Osteoblast (primary cell): Measurements from ENCODE around the gene LRRC45. TPM values are rescaled to one million over a fixed set of nuclear protein-coding genes. Genes with fewer than 3 reads are reported as not detected.
A peak's percentile ranks its signal among the peaks of the same experiment; 100 is the strongest.

Experiments used
- DNase-seq: peaks from one replicate; pipeline ENCODE4 v3.0.0; 2011; ENCODE audit warnings: low spot score, mixed read lengths; ENCODE audit not compliant: insufficient read length; ENCODE audit errors: missing footprints
- H2AFZ ChIP-seq: 2 replicates; pipeline ENCODE4 v1.6.0; 2011; ENCODE audit warnings: mild to moderate bottlenecking, low read length
- H3K27ac ChIP-seq: 2 replicates; pipeline ENCODE4 v1.5.1; 2011; ENCODE audit warnings: mild to moderate bottlenecking, low read depth, low read length, moderate library complexity
- H3K27me3 ChIP-seq: 2 replicates; pipeline ENCODE4 v1.6.0; 2012; ENCODE audit warnings: mild to moderate bottlenecking, control low read depth, inconsistent platforms, low read length, moderate library complexity; ENCODE audit not compliant: insufficient read depth
- H3K36me3 ChIP-seq: 2 replicates; pipeline ENCODE4 v1.5.1; 2011; ENCODE audit warnings: mild to moderate bottlenecking, low read length, control low read depth, moderate library complexity; ENCODE audit not compliant: insufficient read depth
- H3K4me1 ChIP-seq: 2 replicates; pipeline ENCODE4 v1.5.1; 2011; ENCODE audit warnings: mild to moderate bottlenecking, low read length, control low read depth, moderate library complexity; ENCODE audit not compliant: insufficient read depth
- H3K4me2 ChIP-seq: 2 replicates; pipeline ENCODE4 v1.6.0; 2011; ENCODE audit warnings: mild to moderate bottlenecking, low read length; ENCODE audit not compliant: insufficient read depth
- H3K4me3 ChIP-seq: fragments of 200-600 bp; sonication (generic); 3 replicates; pipeline ENCODE4 v1.5.1; 2012; ENCODE audit warnings: mild to moderate bottlenecking, low read length, inconsistent platforms; ENCODE audit not compliant: insufficient read depth
- H3K79me2 ChIP-seq: 2 replicates; pipeline ENCODE4 v1.6.0; 2012; ENCODE audit warnings: mild to moderate bottlenecking, low read length, control low read depth, inconsistent platforms; ENCODE audit not compliant: insufficient read depth
- H3K9me3 ChIP-seq: 2 replicates; pipeline ENCODE4 v1.5.1; 2011; ENCODE audit warnings: low read depth, low read length, control low read depth
- H4K20me1 ChIP-seq: 2 replicates; pipeline ENCODE4 v1.6.0; 2012; ENCODE audit warnings: mild to moderate bottlenecking, low read length, control low read depth; ENCODE audit not compliant: insufficient read depth
- total RNA-seq: library from RNA; depleted of rRNA; stranded (reverse); fragments of >200 nt; gene quantifications from 2 replicates; pipeline ENCODE4 v1.2.3, GENCODE V29; 2012
- TF ChIP-seq, protein P1 (sequence below): IDR thresholded peaks from 2 replicates; pipeline ENCODE4 v1.5.1; 2011; ENCODE audit warnings: mild to moderate bottlenecking, low read depth, low read length, moderate library complexity; ENCODE audit errors: extremely low read depth

Gene LRRC45
- total RNA-seq, 1 donor, result 13.4 TPM

DNA sequence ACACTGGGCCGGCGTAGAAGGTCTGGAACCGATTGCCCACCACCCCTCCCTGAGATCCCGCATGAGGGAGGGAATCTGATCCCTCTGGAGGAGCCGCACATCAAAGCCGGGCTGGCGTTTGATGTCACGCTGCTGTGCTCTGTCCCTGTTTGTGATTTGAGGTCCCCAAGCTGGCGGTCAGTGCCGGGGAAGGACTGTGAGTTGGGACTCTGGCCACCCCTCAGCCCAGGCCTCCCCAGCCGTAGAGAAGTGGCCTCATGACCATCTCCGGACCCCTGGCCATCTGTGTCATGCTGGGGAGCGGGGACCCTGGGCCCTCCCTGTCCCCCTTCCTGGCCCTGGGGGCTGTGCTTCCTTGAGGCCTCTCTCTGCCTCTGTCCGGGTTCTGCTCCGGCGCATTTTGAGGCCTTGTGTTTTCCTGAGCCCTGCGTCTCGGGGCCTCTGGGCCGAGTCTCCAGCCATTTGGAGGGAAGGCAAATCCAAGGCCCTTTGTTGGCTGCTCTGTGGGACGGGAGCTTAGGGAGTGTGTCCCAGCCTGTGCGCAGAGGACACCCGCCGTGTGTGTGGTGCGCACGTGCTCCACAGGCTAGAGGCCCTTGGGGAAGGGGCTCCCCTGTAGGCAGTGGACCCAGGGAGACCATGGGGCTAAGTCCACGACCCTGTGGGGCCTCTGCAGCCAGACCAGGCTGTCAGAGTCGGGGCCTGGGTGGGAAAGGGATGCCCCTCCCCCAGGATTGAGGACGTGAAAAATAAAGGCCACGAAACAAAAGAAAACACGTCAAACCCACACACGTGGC, 30.6 kb upstream of the LRRC45 start:
- no peak for DNase-seq
- peaks cover 9% of the 10 kb centered on the region for H3K36me3 ChIP-seq
- TF ChIP-seq, protein P1, sequence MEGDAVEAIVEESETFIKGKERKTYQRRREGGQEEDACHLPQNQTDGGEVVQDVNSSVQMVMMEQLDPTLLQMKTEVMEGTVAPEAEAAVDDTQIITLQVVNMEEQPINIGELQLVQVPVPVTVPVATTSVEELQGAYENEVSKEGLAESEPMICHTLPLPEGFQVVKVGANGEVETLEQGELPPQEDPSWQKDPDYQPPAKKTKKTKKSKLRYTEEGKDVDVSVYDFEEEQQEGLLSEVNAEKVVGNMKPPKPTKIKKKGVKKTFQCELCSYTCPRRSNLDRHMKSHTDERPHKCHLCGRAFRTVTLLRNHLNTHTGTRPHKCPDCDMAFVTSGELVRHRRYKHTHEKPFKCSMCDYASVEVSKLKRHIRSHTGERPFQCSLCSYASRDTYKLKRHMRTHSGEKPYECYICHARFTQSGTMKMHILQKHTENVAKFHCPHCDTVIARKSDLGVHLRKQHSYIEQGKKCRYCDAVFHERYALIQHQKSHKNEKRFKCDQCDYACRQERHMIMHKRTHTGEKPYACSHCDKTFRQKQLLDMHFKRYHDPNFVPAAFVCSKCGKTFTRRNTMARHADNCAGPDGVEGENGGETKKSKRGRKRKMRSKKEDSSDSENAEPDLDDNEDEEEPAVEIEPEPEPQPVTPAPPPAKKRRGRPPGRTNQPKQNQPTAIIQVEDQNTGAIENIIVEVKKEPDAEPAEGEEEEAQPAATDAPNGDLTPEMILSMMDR, result no peak
- H3K4me1 ChIP-seq, result peaks cover 14% of the 10 kb centered on the region
- H3K79me2 ChIP-seq, result peaks cover 16% of the 10 kb centered on the region
- peaks cover 31% of the 10 kb centered on the region for H4K20me1 ChIP-seq
- no peaks in the 10 kb centered on the region for H3K27me3 ChIP-seq
- no peak overlapping the region for H3K27ac ChIP-seq
- H3K9me3 ChIP-seq, result no peaks in the 10 kb centered on the region
- H2AFZ ChIP-seq, result no peak overlapping the region
- peak overlapping the region; percentile 67 for H3K4me2 ChIP-seq
- no peak overlapping the region for H3K4me3 ChIP-seq

DNA sequence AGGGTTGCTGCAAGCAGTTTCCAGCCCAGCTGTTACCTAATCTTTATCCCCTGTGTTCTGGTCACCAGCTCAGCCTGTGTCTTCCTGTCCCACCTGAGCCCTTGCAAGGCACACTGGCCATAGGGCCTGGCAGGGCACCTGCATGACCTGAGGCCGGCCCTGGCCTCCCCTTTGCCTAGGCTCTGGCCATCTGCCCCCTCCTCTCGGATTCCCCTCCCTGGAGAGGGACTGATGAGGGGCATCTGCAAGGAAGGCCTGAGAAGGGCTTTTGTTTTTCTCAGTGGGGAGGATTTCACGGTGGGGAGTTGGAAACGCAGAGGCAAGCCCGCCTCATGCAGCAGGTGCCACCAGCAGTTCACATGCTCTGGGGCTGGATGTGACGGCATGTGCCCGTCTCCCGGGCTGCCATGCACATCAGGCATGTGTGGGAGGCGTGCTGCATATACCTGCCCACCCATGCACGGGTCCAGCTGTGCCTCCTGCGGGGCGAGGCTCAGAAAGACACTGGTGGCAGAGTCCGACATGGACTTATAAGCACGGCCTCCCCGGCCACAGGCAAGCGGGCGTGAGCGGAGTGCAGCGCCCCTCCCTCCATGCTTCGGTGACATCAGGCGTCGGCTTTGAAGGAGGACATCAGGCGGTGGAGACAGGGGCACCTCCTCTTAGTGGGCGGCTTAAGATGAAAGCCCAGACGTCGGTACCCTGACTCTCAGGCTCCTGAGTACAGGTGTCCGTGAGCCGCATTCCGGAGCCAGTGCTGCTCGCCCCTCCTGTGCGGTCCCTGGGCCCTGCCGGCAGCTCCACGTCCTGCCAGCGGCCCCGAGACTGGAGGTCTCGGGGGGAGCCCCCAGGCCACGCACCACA, 29.1 kb upstream of the LRRC45 start:
- Histone ChIP-seq H3K27me3 (no peaks in the 10 kb centered on the region), H4K20me1 (peaks cover 31% of the 10 kb centered on the region), H3K36me3 (peaks cover 8% of the 10 kb centered on the region), H3K4me1 (peaks cover 14% of the 10 kb centered on the region), H3K4me3 (no peak overlapping the region), H2AFZ (no peak overlapping the region), H3K9me3 (no peaks in the 10 kb centered on the region), H3K4me2 (no peak overlapping the region), H3K79me2 (peaks cover 16% of the 10 kb centered on the region), H3K27ac (no peak overlapping the region)
- TF ChIP-seq, protein P1, result no peak
- DNase-seq, result peak; percentile 72

DNA sequence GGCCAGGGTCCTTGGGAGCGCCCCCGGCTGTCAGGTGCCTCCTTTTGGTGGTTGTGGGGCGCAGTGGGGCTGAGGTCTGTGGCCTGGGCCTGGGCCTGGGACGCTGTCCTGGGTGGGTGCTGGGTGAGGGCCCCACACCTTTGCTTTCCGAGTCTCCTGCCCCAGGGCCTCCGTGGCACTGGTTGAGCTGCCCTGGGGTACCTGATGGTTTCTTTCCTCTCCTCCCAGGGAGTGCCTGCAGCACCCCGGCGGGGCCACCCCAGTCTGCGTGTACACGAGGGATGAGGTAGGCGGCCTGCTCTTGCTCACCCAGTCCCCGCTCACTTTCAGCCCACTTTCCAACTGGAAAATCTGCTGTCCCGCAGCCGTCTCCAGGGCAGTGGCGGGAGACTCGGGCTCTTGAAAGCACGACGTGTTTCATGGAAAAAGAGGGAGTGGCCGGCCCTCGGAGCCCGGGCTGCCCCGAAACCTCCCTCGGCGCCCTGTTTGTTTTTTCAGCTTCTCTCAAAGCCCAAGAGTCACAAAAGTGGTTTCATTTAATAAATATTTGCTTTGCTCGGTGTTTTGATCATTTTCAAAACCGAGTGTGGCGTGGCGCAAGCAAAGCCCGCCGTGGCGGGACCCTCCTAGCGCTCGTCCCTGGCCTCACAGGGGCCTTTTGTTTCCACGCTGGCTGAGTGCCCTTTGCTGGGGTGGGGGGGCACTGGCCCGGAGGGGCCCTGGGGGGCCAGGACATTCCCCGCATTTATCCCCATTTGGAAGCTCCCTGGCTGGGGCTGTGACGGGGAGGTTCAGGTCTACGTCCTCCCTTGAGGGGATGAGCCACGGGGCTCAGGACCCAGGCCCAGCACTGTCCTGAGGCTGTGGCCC, 28.3 kb upstream of the LRRC45 start:
- H3K79me2 ChIP-seq, result peaks cover 17% of the 10 kb centered on the region
- H2AFZ ChIP-seq, result no peak overlapping the region
- no peaks in the 10 kb centered on the region for H3K9me3 ChIP-seq
- peaks cover 31% of the 10 kb centered on the region for H4K20me1 ChIP-seq
- TF ChIP-seq, protein P1, result no peak
- no peak overlapping the region for H3K4me2 ChIP-seq
- peaks cover 14% of the 10 kb centered on the region for H3K4me1 ChIP-seq
- H3K36me3 ChIP-seq, result peaks cover 8% of the 10 kb centered on the region
- no peaks in the 10 kb centered on the region for H3K27me3 ChIP-seq
- no peak for DNase-seq
- no peak overlapping the region for H3K4me3 ChIP-seq
- no peak overlapping the region for H3K27ac ChIP-seq
